Measurements from ENCODE around the gene WWOX.

GRCh38 chr16:78490431-78490830, 391.0 kb downstream of the WWOX start:
- TF ChIP-seq POLR2AphosphoS5 (IDR thresholded peaks at IDR 0.05; ENCODE audit: borderline replicate concordance, low read depth, low read length) (no peak), EZH2 (IDR thresholded peaks at IDR 0.05) (no peak)

Measured in SK-N-MC (cell line).